NOMO-1 treated with DMSO at 0.1 percent for 48 hours (cell line): ENCODE measurements around the gene CEP89.
"Not testable (repeated sequence)": the region's sequence is repeated elsewhere in the genome, so short reads cannot be mapped to it uniquely, and the experiment has no call there.

Experiments
- DNase-seq: peaks from one replicate; lab custom pipeline; 2025; ENCODE audit not compliant: unreplicated experiment; lab: John Stamatoyannopoulos, UW

CEP89 gene

GRCh38 chr19:32969549-32969948, 2.2 kb downstream of the CEP89 start:
- DNase-seq: no peak

GRCh38 chr19:32966750-32967149, 5.0 kb downstream of the CEP89 start:
- no peak for DNase-seq

GRCh38 chr19:32945260-32945659, 26.5 kb downstream of the CEP89 start:
- DNase-seq: no peak

- not testable (repeated sequence) for DNase-seq
Measured at GRCh38 chr19:32941273-32941672, 30.5 kb downstream of the CEP89 start.

GRCh38 chr19:32936065-32936464, 35.7 kb downstream of the CEP89 start:
- no peak for DNase-seq

- no peak for DNase-seq
Measured at GRCh38 chr19:32935629-32936028, 36.1 kb downstream of the CEP89 start.

- DNase-seq: no peak
Measured at GRCh38 chr19:32933571-32933970, 38.2 kb downstream of the CEP89 start.

GRCh38 chr19:32930567-32930966, 41.2 kb downstream of the CEP89 start:
- no peak for DNase-seq

GRCh38 chr19:32928806-32929205, 43.0 kb downstream of the CEP89 start:
- DNase-seq: no peak

- DNase-seq: no peak
Measured at GRCh38 chr19:32924200-32924599, 47.6 kb downstream of the CEP89 start.

GRCh38 chr19:32921624-32922023, 50.1 kb downstream of the CEP89 start:
- DNase-seq: no peak

GRCh38 chr19:32919365-32919764, 52.4 kb downstream of the CEP89 start:
- DNase-seq: no peak

GRCh38 chr19:32917616-32917996, 54.2 kb downstream of the CEP89 start:
- DNase-seq: no peak

- no peak for DNase-seq
Measured at GRCh38 chr19:32916969-32917615, 54.7 kb downstream of the CEP89 start.

- DNase-seq: no peak
Measured at GRCh38 chr19:32914879-32915660, 56.7 kb downstream of the CEP89 start.

GRCh38 chr19:32911467-32911866, 60.3 kb downstream of the CEP89 start:
- no peak for DNase-seq

- DNase-seq: no peak
Measured at GRCh38 chr19:32910874-32911273, 60.9 kb downstream of the CEP89 start.

- no peak for DNase-seq
Measured at GRCh38 chr19:32910094-32910493, 61.7 kb downstream of the CEP89 start.

- DNase-seq: no peak
Measured at GRCh38 chr19:32909257-32909656, 62.5 kb downstream of the CEP89 start.

- no peak for DNase-seq
Measured at GRCh38 chr19:32908641-32909190, 63.0 kb downstream of the CEP89 start.

- no peak for DNase-seq
Measured at GRCh38 chr19:32902448-32902847, 69.3 kb downstream of the CEP89 start.

- no peak for DNase-seq
Measured at GRCh38 chr19:32901504-32902161, 70.1 kb downstream of the CEP89 start.
